ENCODE measurements around the gene FAH. TPM values are rescaled to one million over a fixed set of nuclear protein-coding genes. Genes with fewer than 3 reads are reported as not detected.

The FAH gene
- total RNA-seq, 1 experiment from 2014 or later = 21.5 TPM

GRCh38 chr15:80127911-80128310 is 24.9 kb upstream of the FAH start:
- DNase-seq = no peak
- no peaks in the 10 kb centered on the region for H3K4me1 ChIP-seq (ENCODE audit: insufficient read depth, low read length)
- Mint-ChIP-seq H3K36me3 (ENCODE audit: insufficient read depth in 1 of 3, low read depth in 3 of 3) (peaks cover 4 to 35% (median 35%) of the 10 kb centered on the region in 3 experiments; a peak in 6 of 7 replicates), H3K27ac (no peak overlapping the region), H3K27me3 (ENCODE audit: low read depth) (no peaks in the 10 kb centered on the region), H3K9me3 (no peaks in the 10 kb centered on the region), H3K4me1 (peaks cover 0 to 2% of the 10 kb centered on the region in 2 experiments; a peak in 1 of 4 replicates), H3K4me3 (no peak overlapping the region)
- H3K23me2 ChIP-seq (ENCODE audit: insufficient read length, low read depth, low read length, poor library complexity, severe bottlenecking) = no peaks in the 10 kb centered on the region
- TF ChIP-seq CTCF (conservative IDR thresholded peaks at IDR 0.05) = no peak
- H3K79me2 ChIP-seq (ENCODE audit: insufficient read depth, low read length) = no peaks in the 10 kb centered on the region
- no peak overlapping the region for H3T11ph ChIP-seq (ENCODE audit: low read length)
- WGBS (ENCODE audit: extremely low coverage, insufficient read length, low lambda C conversion rate) = no CpG with 5 or more reads among the region's 2 CpGs
- no peak overlapping the region for H2AK5ac ChIP-seq (ENCODE audit: insufficient read length, low read length)
- H2BK20ac ChIP-seq (ENCODE audit: low read depth, low read length, poor library complexity, severe bottlenecking) = no peak overlapping the region
- H3K27ac ChIP-seq (ENCODE audit: insufficient read length, low read depth, low read length) = no peak overlapping the region
- no peak overlapping the region for H2AFZ ChIP-seq (ENCODE audit: low read length)
- no peak overlapping the region for H2BK15ac ChIP-seq (ENCODE audit: low read depth, low read length)
- no peak overlapping the region for H3K14ac ChIP-seq (ENCODE audit: insufficient read depth, low read length)
- H3K56ac ChIP-seq (ENCODE audit: insufficient read length, low read depth, low read length) = no peak overlapping the region
- H3K4ac ChIP-seq (ENCODE audit: low read depth, low read length) = no peak overlapping the region
- H2BK12ac ChIP-seq (ENCODE audit: insufficient read length, low read depth, low read length) = no peak overlapping the region
- no peak overlapping the region for H3K23ac ChIP-seq (ENCODE audit: insufficient read length, low read depth, low read length)
- H3K9ac ChIP-seq (ENCODE audit: extremely low read depth, insufficient read length, low read length) = no peak overlapping the region
- H2BK5ac ChIP-seq (ENCODE audit: insufficient read length, low read length) = no peak overlapping the region
- no peak overlapping the region for H3K18ac ChIP-seq (ENCODE audit: insufficient read length, low read depth, low read length)
- no peaks in the 10 kb centered on the region for H3K79me1 ChIP-seq (ENCODE audit: insufficient read depth, low read depth, low read length, poor library complexity, severe bottlenecking)
- no peak overlapping the region for H3K4me2 ChIP-seq (ENCODE audit: insufficient read depth, insufficient read length, low read length)
- H4K20me1 ChIP-seq (ENCODE audit: control insufficient read depth, insufficient read depth, insufficient read length) = no peaks in the 10 kb centered on the region
- H4K5ac ChIP-seq (ENCODE audit: insufficient read length, low read depth, low read length) = no peak overlapping the region
- no peaks in the 10 kb centered on the region for H3K9me3 ChIP-seq (ENCODE audit: control insufficient read depth, low read depth, low read length)
- no peaks in the 10 kb centered on the region for H3K27me3 ChIP-seq (ENCODE audit: insufficient read depth, low read length)
- H4K8ac ChIP-seq (replicated peaks; ENCODE audit: insufficient read length, low read depth, low read length) = no peak overlapping the region
- H4K91ac ChIP-seq (ENCODE audit: insufficient read length, low read depth, low read length) = no peak overlapping the region
- H2BK120ac ChIP-seq (ENCODE audit: low read depth, low read length, poor library complexity, severe bottlenecking) = no peak overlapping the region

Measured in H9 (cell line).